DND-41 (cell line): ENCODE measurements around the gene MACROD1.

Experiments used
- ATAC-seq: fragments of 200-7000 bp; cut with Tn5 transposase; 3 replicates; pipeline ENCODE4 v1.9.1; 2021; ENCODE audit warnings: low read depth; ENCODE audit not compliant: insufficient read depth
- DNase-seq: peaks from one replicate; pipeline ENCODE4 v3.0.0-alpha.2; 2020
- H2AFZ ChIP-seq: 2 replicates; pipeline ENCODE4 v1.6.0; 2012; ENCODE audit warnings: low read depth, low read length
- H3K27ac ChIP-seq: 2 replicates; pipeline ENCODE4 v1.5.1; 2012; ENCODE audit warnings: low read length, inconsistent platforms
- H3K27me3 ChIP-seq: fragments of 200-600 bp; sonication (generic); 2 replicates; pipeline ENCODE4 v1.6.0; 2012; ENCODE audit warnings: low read length, mild to moderate bottlenecking, inconsistent platforms; ENCODE audit not compliant: insufficient read depth, poor library complexity
- H3K36me3 ChIP-seq: 2 replicates; pipeline ENCODE4 v1.5.1; 2012; ENCODE audit warnings: low read length, inconsistent platforms; ENCODE audit not compliant: insufficient read depth
- H3K4me1 ChIP-seq: 2 replicates; pipeline ENCODE4 v1.5.1; 2012; ENCODE audit warnings: mild to moderate bottlenecking, low read length; ENCODE audit not compliant: insufficient read depth
- H3K4me2 ChIP-seq: 2 replicates; pipeline ENCODE4 v1.6.0; 2012; ENCODE audit warnings: mild to moderate bottlenecking, moderate library complexity, low read length, inconsistent platforms; ENCODE audit not compliant: insufficient read depth
- H3K4me3 ChIP-seq, 2 experiments: fragments of 200-600 bp in 1 of 2; shearing (Covaris generic) in 1 of 2; 2 replicates each; pipeline ENCODE4 v1.5.1; 2012 to 2016; ENCODE audit warnings: inconsistent platforms in 2 of 2, low read length in 2 of 2, mild to moderate bottlenecking in 2 of 2, low read depth in 1 of 2, moderate library complexity in 1 of 2
- H3K79me2 ChIP-seq: 2 replicates; pipeline ENCODE4 v1.6.0; 2012; ENCODE audit warnings: low read length, inconsistent platforms; ENCODE audit not compliant: insufficient read depth
- H3K9ac ChIP-seq: 2 replicates; pipeline ENCODE4 v1.6.0; 2012; ENCODE audit warnings: low read depth, mild to moderate bottlenecking, inconsistent platforms, low read length, moderate library complexity
- H3K9me3 ChIP-seq: 2 replicates; pipeline ENCODE4 v1.5.1; 2012; ENCODE audit warnings: low read length, moderate library complexity, mild to moderate bottlenecking, inconsistent platforms; ENCODE audit not compliant: insufficient read depth, severe bottlenecking
- H4K20me1 ChIP-seq: 2 replicates; pipeline ENCODE4 v1.6.0; 2012; ENCODE audit warnings: low read length; ENCODE audit not compliant: insufficient read depth
- EZH2 ChIP-seq: IDR thresholded peaks from 3 replicates; pipeline ENCODE4 v1.6.1; 2012; ENCODE audit warnings: borderline replicate concordance, low read depth, mild to moderate bottlenecking, moderate library complexity, low read length, inconsistent platforms; ENCODE audit not compliant: severe bottlenecking
- TF ChIP-seq, protein P1 (sequence below): IDR thresholded peaks from 2 replicates; pipeline ENCODE4 v1.5.1; 2012; ENCODE audit warnings: borderline replicate concordance, low read length, moderate library complexity, mild to moderate bottlenecking; ENCODE audit not compliant: poor library complexity, severe bottlenecking; ENCODE audit errors: extremely low read depth

Gene MACROD1

DNA sequence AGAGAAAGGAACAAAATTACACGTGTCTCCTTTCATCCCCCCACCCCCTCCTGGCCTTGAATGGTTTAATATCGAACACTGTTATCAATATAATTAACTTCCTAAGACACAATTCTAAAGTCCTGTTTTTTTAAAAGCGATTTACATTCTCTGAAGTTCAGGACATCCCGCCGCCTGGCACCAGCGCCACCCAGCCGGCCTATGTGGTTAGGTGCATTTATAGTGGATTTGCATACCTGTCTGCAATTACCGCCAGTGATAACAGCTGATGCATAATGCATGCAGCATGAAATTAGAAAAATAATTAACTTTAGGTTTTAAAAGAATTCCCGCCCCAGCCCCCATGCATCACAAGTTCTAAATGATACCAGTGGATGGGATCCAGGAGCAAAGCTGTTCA is 58.6 kb downstream of the MACROD1 start:
- H2AFZ ChIP-seq: no peak overlapping the region
- no peak overlapping the region for H3K4me3 ChIP-seq
- no peaks in the 10 kb centered on the region for H3K27me3 ChIP-seq
- DNase-seq: no peak
- ATAC-seq: no peak
- no peak overlapping the region for H3K27ac ChIP-seq
- no peaks in the 10 kb centered on the region for H3K79me2 ChIP-seq
- TF ChIP-seq, protein P1, sequence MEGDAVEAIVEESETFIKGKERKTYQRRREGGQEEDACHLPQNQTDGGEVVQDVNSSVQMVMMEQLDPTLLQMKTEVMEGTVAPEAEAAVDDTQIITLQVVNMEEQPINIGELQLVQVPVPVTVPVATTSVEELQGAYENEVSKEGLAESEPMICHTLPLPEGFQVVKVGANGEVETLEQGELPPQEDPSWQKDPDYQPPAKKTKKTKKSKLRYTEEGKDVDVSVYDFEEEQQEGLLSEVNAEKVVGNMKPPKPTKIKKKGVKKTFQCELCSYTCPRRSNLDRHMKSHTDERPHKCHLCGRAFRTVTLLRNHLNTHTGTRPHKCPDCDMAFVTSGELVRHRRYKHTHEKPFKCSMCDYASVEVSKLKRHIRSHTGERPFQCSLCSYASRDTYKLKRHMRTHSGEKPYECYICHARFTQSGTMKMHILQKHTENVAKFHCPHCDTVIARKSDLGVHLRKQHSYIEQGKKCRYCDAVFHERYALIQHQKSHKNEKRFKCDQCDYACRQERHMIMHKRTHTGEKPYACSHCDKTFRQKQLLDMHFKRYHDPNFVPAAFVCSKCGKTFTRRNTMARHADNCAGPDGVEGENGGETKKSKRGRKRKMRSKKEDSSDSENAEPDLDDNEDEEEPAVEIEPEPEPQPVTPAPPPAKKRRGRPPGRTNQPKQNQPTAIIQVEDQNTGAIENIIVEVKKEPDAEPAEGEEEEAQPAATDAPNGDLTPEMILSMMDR: no peak
- no peak for TF ChIP-seq EZH2
- no peaks in the 10 kb centered on the region for H3K9me3 ChIP-seq
- no peak overlapping the region for H3K9ac ChIP-seq
- peaks cover 27% of the 10 kb centered on the region for H4K20me1 ChIP-seq
- H3K4me2 ChIP-seq: no peak overlapping the region
- no peaks in the 10 kb centered on the region for H3K36me3 ChIP-seq
- H3K4me1 ChIP-seq: no peaks in the 10 kb centered on the region

DNA sequence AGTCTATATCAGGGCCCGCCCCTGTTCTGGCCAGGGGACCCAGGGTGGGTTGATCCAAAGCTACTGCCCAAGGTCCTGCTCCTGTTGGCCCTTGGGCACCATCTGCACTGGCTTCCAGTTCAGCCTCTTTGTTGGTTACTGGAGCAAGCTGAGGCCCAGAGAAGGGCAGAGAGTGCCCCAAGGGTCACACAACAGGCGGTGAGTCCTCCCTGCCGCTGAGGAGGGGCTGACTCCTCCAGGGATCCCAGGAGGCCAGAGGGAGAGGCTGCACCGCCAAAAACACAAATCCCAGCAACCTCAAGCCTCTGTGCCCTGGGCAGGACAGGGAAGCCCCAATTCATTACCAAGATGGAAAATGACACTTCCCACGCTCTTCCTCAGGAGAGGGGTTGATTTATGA is 61.3 kb downstream of the MACROD1 start:
- Histone ChIP-seq H3K4me2 (no peak overlapping the region), H3K36me3 (no peaks in the 10 kb centered on the region), H2AFZ (no peak overlapping the region), H3K27me3 (no peaks in the 10 kb centered on the region), H3K79me2 (no peaks in the 10 kb centered on the region), H3K4me3 (no peak overlapping the region), H3K27ac (no peak overlapping the region), H3K9me3 (no peaks in the 10 kb centered on the region), H3K9ac (no peak overlapping the region), H3K4me1 (no peaks in the 10 kb centered on the region), H4K20me1 (peaks cover 43% of the 10 kb centered on the region)
- no peak for TF ChIP-seq EZH2
- TF ChIP-seq, protein P1: no peak
- ATAC-seq (no peak), DNase-seq (no peak)

DNA sequence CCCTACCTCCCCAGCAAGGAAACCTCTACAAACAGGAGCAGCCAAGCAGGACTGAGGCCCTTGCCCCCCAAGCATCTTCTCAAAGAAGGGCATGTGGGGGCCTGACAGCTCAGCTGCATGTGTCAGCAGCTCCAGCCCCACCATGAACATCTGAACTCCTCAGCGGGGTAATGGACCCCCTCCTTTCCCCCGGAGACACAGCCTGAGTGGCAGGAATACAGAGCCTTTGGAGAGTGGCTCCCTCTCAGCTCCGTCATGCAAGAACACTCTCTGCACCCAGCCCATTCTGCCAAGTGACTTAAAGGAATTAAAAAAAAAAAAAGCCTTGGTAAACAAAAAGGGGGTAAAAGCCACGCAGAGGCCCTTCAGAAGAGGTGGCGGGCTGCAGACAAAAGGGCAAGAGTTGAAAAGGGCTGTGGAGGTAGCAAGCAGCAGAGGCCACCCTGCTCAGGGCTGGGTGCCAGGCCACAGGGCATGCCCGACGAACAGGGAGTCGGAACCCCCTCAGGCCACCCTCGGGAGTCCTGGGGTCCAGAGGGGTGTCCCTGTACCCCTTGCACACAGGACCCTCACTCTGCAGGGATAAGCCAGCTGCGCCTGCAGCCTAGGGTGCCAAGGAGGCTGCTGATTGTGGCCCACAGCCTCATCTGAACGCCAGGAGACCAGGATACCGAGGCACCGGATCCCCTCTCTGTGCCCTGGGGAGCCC is 62.5 kb downstream of the MACROD1 start:
- Histone ChIP-seq H3K9ac (no peak overlapping the region), H3K9me3 (no peaks in the 10 kb centered on the region), H3K79me2 (no peaks in the 10 kb centered on the region), H3K4me2 (no peak overlapping the region), H3K36me3 (no peaks in the 10 kb centered on the region), H3K4me3 (no peak overlapping the region), H3K27ac (no peak overlapping the region), H2AFZ (no peak overlapping the region), H3K4me1 (no peaks in the 10 kb centered on the region), H4K20me1 (peaks cover 45% of the 10 kb centered on the region), H3K27me3 (no peaks in the 10 kb centered on the region)
- TF ChIP-seq, protein P1: no peak
- TF ChIP-seq EZH2: no peak
- no peak for ATAC-seq
- DNase-seq: no peak
